Effector CD8-positive, alpha-beta T cell (primary cell): ENCODE data around the gene KAT6B.
"Not testable (repeated sequence)": the region's sequence is repeated elsewhere in the genome, so short reads cannot be mapped to it uniquely, and the experiment has no call there.

Experiments used
- DNase-seq: peaks from one replicate; lab custom pipeline; 2025; lab: John Stamatoyannopoulos, UW

The KAT6B gene

DNA sequence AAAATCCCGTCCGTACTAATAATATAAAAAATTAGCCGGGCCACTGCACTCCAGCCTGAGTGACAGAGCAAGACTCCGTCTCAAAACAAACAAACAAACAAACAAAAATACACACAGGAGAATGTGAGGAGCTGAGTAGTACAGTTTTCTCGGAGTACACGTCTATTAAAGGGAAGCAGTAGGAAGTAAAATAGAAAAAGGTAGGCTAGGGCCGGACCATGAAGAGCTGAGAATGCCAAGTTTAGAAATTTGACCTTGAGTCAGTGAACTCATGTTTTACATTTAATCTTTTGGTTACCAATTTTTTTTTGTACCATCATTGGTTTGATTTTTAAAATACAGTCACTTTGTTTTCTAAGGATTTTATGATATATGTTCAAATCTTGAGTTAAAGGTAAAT is 64.1 kb downstream of the KAT6B start:
- no peak for DNase-seq

DNA sequence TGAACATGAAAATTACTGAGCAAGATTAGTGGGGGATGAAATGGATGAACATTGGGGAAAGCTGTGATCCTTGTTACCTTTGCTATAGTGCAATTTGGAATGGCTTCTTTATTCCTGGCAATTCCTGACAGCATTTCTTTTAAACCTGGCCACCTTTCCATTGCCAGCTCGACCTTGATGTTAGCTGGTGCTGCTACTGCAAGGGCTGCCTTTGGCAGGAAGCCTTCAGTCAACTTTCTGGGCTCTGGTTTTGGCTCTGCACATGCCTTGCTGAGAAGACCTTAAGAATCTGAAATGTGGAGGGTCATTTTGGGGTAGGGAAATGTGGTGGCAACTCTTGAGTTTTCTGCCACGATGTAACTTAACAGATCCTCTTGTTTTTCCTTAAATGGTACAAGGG is 64.7 kb downstream of the KAT6B start:
- no peak for DNase-seq

- no peak for DNase-seq
Measured at GRCh38 chr10:74892839-74893238, 66.4 kb downstream of the KAT6B start.

- DNase-seq: not testable (repeated sequence)
Measured at GRCh38 chr10:74893329-74893728, 66.9 kb downstream of the KAT6B start.

- no peak for DNase-seq
Measured at GRCh38 chr10:74896788-74897527, 70.6 kb downstream of the KAT6B start.

- no peak for DNase-seq
Measured at GRCh38 chr10:74898201-74898976, 72.0 kb downstream of the KAT6B start.

- no peak for DNase-seq
Measured at GRCh38 chr10:74900297-74900696, 73.9 kb downstream of the KAT6B start.

DNA sequence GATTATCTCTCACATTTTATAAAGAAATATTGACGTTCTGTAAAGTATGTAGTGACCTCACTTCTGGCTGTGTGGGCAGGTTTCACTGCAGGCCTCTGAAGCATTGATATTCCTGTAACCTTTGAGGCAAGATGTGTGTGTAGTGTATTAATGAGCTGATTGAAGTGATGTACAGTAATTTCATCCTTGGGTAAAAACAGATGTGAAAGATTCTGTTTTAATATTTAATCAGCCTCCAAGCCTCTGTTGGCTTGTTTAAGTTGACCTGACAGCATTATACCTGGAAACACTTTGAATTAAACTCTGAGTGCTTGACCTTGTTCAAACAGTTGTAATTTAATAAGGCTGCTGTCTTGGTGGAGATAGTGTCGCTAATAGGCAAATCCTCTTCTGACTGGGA is 74.9 kb downstream of the KAT6B start:
- no peak for DNase-seq

- DNase-seq: no peak
Measured at GRCh38 chr10:74901867-74902450, 75.6 kb downstream of the KAT6B start.

DNA sequence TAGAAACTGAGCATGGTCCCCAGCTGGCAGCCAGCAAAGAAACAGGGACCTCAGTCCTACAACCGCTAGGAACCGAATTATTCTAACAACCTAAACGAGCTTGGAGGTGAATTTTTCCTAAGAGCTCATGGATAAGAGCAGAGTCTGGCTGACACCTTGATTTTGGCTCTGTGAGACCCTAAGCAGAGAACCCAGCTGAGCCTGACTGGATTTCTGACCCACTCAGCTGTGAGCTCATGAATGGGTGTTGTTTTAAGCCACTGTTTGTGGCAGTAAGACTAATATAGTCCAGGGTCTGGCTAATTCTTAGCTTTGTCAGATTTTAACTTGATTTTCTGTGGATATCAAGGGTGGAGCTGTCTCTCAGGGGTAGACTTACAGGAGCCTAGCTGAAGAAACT is 77.1 kb downstream of the KAT6B start:
- no peak for DNase-seq

- DNase-seq: no peak
Measured at GRCh38 chr10:74906611-74907198, 80.3 kb downstream of the KAT6B start.

DNA sequence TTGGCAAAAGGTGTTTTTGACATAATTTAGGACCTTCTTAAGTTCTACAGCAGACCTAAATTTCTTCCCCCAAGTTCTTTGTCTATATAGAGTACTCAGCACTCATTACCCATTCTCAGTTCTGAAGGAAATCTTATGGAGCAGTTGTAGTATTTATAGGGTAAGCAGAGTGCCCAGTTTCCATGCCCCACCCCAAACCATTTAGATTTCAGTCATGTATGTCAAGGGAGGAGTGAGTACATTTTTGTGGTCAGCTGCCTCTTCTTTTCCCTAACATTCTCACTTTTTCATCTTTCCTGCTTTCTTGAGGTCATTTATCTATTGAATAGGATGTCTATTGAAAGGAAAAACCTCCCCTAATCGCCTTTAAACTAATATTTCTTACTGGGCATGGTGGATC is 83.3 kb downstream of the KAT6B start:
- no peak for DNase-seq

GRCh38 chr10:74910241-74910975 is 84.0 kb downstream of the KAT6B start:
- no peak for DNase-seq

GRCh38 chr10:74910976-74911350 is 84.6 kb downstream of the KAT6B start:
- no peak for DNase-seq

DNA sequence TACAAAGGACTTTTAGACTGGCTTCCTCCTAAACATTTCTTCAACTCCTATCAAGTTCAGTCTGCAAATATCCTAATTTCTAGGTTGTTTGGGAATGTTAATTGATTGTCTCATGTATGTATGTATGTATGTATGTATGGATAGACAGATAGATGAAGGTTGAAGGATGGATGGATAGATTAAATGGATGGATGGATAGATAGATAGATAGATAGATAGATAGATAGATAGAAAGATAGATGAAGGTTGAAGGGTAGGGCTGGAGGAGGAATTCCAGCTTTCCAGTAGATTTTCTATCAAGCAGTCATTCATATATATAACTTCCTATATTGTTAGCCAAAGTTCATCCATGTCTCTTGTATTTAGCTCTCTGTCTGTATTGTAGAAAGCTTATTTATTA is 85.8 kb downstream of the KAT6B start:
- no peak for DNase-seq

- DNase-seq: no peak
Measured at GRCh38 chr10:74912682-74913081, 86.3 kb downstream of the KAT6B start.

- no peak for DNase-seq
Measured at GRCh38 chr10:74913377-74913979, 87.1 kb downstream of the KAT6B start.

DNA sequence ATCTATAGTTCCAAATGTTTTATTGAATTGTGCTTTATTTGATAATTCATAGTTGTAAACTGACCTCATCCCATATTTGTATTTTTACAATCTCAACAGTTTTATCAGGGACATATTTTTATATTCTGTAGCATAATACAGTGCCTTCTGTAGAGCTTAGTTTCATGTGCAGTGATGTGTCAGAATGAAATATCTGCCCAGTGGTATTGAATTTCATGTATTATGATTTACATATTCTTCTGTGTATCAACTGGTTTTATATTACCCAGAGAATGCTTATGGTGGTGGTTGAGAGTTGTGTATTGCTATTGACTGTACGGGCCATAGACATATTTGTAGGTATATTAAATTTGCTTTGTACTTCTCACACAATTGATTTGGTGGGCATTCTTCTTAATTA is 89.9 kb downstream of the KAT6B start:
- no peak for DNase-seq

DNA sequence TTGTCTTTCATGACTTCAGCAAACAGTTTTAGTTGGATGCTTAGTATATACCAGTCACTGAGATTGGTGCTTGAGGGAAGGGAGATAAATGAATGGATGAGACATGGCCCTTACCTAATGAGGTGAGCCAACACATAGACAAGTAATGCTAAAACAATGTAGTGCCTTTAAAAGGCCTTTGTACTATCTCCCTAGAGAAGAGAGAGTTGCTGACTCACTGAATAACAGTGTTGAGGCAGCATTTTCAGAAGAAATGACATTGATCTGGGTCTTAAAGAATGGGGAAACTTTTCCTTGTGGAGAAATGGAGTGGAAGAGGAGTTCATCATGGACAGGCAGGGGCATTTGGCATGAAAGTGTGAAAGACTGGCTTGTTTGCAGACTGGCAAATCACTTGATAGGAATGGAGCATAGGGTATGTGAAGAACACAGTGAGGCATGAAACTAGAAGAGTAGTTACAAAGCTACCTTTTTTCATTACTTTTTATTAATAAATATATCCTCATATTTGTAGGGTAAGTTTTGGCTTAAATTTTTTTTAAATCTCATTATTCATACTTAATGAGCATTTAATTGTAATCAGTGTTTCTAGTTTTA is 91.2 kb downstream of the KAT6B start:
- DNase-seq: no peak

- DNase-seq: no peak
Measured at GRCh38 chr10:74919671-74920070, 93.3 kb downstream of the KAT6B start.

DNA sequence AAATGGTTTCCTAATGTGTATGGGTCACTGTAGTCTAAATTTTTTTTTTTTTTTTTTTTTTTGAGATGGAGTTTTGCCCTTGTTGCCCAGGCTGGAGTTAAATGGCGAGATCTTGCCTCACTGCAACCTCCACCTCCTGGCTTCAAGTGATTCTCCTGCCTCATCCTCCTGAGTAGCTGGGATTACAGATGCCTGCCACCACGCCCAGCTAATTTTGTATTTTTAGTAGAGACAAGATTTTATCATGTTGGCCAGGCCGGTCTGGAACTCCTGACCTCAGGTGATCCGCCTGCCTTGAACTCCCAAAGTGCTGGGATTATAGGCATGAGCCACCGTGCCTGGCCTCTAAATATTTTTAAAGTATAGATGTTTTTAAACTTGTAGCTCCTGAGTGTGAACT is 94.7 kb downstream of the KAT6B start:
- DNase-seq: not testable (repeated sequence)
